Measurements from ENCODE around the gene APCDD1L.

APCDD1L gene

GRCh38 chr20:58483470-58483869 lies 31.7 kb downstream of the APCDD1L start:
- DNase-seq: no peak

GRCh38 chr20:58483051-58483450 lies 32.1 kb downstream of the APCDD1L start:
- DNase-seq: no peak

- no peak for DNase-seq
Observed at GRCh38 chr20:58482416-58482815, 32.8 kb downstream of the APCDD1L start.

- no peak for DNase-seq
Observed at GRCh38 chr20:58481481-58482021, 33.6 kb downstream of the APCDD1L start.

GRCh38 chr20:58480551-58481336 lies 34.5 kb downstream of the APCDD1L start:
- DNase-seq: no peak

GRCh38 chr20:58479726-58480440 lies 35.3 kb downstream of the APCDD1L start:
- no peak for DNase-seq

- DNase-seq: no peak
Observed at GRCh38 chr20:58478141-58478805, 36.9 kb downstream of the APCDD1L start.

GRCh38 chr20:58475466-58475865 lies 39.7 kb downstream of the APCDD1L start:
- no peak for DNase-seq

- no peak for DNase-seq
Observed at GRCh38 chr20:58473453-58474425, 41.5 kb downstream of the APCDD1L start.

GRCh38 chr20:58472273-58473018 lies 42.8 kb downstream of the APCDD1L start:
- no peak for DNase-seq

GRCh38 chr20:58471193-58472164 lies 43.7 kb downstream of the APCDD1L start:
- no peak for DNase-seq

GRCh38 chr20:58470336-58471192 lies 44.6 kb downstream of the APCDD1L start:
- no peak for DNase-seq

- no peak for DNase-seq
Observed at GRCh38 chr20:58469616-58470015, 45.6 kb downstream of the APCDD1L start.

GRCh38 chr20:58467572-58468527 lies 47.3 kb downstream of the APCDD1L start:
- no peak for DNase-seq

GRCh38 chr20:58466729-58467571 lies 48.2 kb downstream of the APCDD1L start:
- no peak for DNase-seq

GRCh38 chr20:58466095-58466708 lies 49.0 kb downstream of the APCDD1L start:
- no peak for DNase-seq

- DNase-seq: no peak
Observed at GRCh38 chr20:58464838-58465237, 50.4 kb downstream of the APCDD1L start.
